Liver (tissue), 9 donors: ENCODE measurements around the gene OR8B4. TPM values are rescaled to one million over a fixed set of nuclear protein-coding genes. Genes with fewer than 3 reads are reported as not detected.

Experiments used
- DNase-seq: peaks from one replicate; pipeline ENCODE4 v3.0.0-alpha.2; 2017; ENCODE audit warnings: low spot score
- H3K27ac ChIP-seq, 2 donors: one replicate each; pipeline ENCODE4 v1.7.0; 2013; ENCODE audit warnings: inconsistent platforms in 2 of 2, low read length in 2 of 2, control low read depth in 1 of 2, low read depth in 1 of 2, mild to moderate bottlenecking in 1 of 2
- H3K27me3 ChIP-seq, 4 donors: one replicate each; pipeline versions ENCODE4 v1.6.1 to v1.7.0; 2013; ENCODE audit warnings: low read length in 3 of 4, inconsistent platforms in 1 of 4, mild to moderate bottlenecking in 1 of 4, moderate library complexity in 1 of 4; ENCODE audit not compliant: control insufficient read depth in 4 of 4, insufficient read depth in 4 of 4
- H3K36me3 ChIP-seq, 4 donors: one replicate each; pipeline versions ENCODE4 v1.6.1 to v1.7.0; 2013; ENCODE audit warnings: low read length in 3 of 4, mild to moderate bottlenecking in 3 of 4, low read depth in 1 of 4, moderate library complexity in 1 of 4; ENCODE audit not compliant: control insufficient read depth in 4 of 4, insufficient read depth in 3 of 4
- H3K4me1 ChIP-seq, 4 donors: one replicate each; pipeline versions ENCODE4 v1.6.1 to v1.7.0; 2013; ENCODE audit warnings: low read length in 3 of 4, mild to moderate bottlenecking in 3 of 4, moderate library complexity in 1 of 4; ENCODE audit not compliant: control insufficient read depth in 4 of 4, insufficient read depth in 4 of 4
- H3K4me3 ChIP-seq, 3 donors: one replicate each; pipeline versions ENCODE4 v1.6.1 to v1.7.0; 2013; ENCODE audit warnings: low read length in 3 of 3, control low read depth in 1 of 3, low read depth in 1 of 3, mild to moderate bottlenecking in 1 of 3
- H3K9ac ChIP-seq, 2 donors: one replicate each; pipeline ENCODE4 v1.7.0; 2013; ENCODE audit warnings: low read length in 2 of 2, mild to moderate bottlenecking in 2 of 2, moderate library complexity in 2 of 2, control low read depth in 1 of 2, low read depth in 1 of 2
- H3K9me3 ChIP-seq, 4 donors: one replicate each; pipeline versions ENCODE4 v1.6.1 to v1.7.0; 2013; ENCODE audit warnings: low read length in 3 of 4; ENCODE audit not compliant: control insufficient read depth in 4 of 4
- CTCF ChIP-seq: fragments of 150-350 bp; IDR thresholded peaks from 2 replicates; pipeline ENCODE4 v1.5.1; 2017; ENCODE audit warnings: improper control_type of control experiment, low read depth, low read length; ENCODE audit not compliant: missing input control
- EGR1 ChIP-seq, 2 donors: IDR thresholded peaks; 2 replicates each; pipeline ENCODE4 v1.6.1; 2016 to 2018; ENCODE audit warnings: antibody characterized with exemption in 2 of 2, low read depth in 2 of 2
- FOXA1 ChIP-seq: IDR thresholded peaks from 2 replicates; pipeline ENCODE4 v1.6.1; 2016; ENCODE audit warnings: antibody characterized with exemption
- FOXA2 ChIP-seq: IDR thresholded peaks from 2 replicates; pipeline ENCODE4 v1.6.1; 2016; ENCODE audit warnings: antibody characterized with exemption
- HNF4A ChIP-seq, 2 donors: conservative IDR thresholded peaks; 2 replicates each; pipeline ENCODE4 v1.6.1; 2016; ENCODE audit warnings: antibody characterized with exemption in 2 of 2, mild to moderate bottlenecking in 2 of 2
- HNF4G ChIP-seq: IDR thresholded peaks from 2 replicates; pipeline ENCODE4 v1.6.1; 2016; ENCODE audit warnings: antibody characterized with exemption
- JUND ChIP-seq, 2 donors: IDR thresholded peaks; 2 replicates each; pipeline ENCODE4 v1.6.1; 2016; ENCODE audit warnings: antibody characterized with exemption in 2 of 2
- MAX ChIP-seq: IDR thresholded peaks from 2 replicates; pipeline ENCODE4 v1.6.1; 2016; ENCODE audit warnings: antibody characterized with exemption
- NR2F2 ChIP-seq: IDR thresholded peaks from 2 replicates; pipeline ENCODE4 v1.6.1; 2016; ENCODE audit warnings: antibody characterized with exemption
- RAD21 ChIP-seq, 2 donors: IDR thresholded peaks; 2 replicates each; pipeline ENCODE4 v1.6.1; 2016; ENCODE audit warnings: antibody characterized with exemption in 2 of 2, mild to moderate bottlenecking in 2 of 2
- REST ChIP-seq: IDR thresholded peaks from 2 replicates; pipeline ENCODE4 v1.6.1; 2016; ENCODE audit warnings: antibody characterized with exemption, mild to moderate bottlenecking
- SP1 ChIP-seq: IDR thresholded peaks from 2 replicates; pipeline ENCODE4 v1.6.1; 2018; ENCODE audit warnings: antibody characterized with exemption, mild to moderate bottlenecking
- YY1 ChIP-seq: IDR thresholded peaks from 2 replicates; pipeline ENCODE4 v1.6.1; 2016; ENCODE audit warnings: antibody characterized with exemption, mild to moderate bottlenecking
- WGBS: extraction: QIAGEN DNeasy Blood & Tissue Kit; methylation state at CpG from one replicate; pipeline ENCODE4 v1.1.7; 2013; 5-methylcytosine and 5-hydroxymethylcytosine counted together
- polyA plus RNA-seq, 2 donors: library from polyadenylated mRNA; stranded (reverse) in 1 of 2; unstranded in 1 of 2; fragments of 200-250 nt in 1 of 2; fragments of >200 nt in 1 of 2; fragmentation: Nextera tagmentation in 1 of 2; extraction: Ambion mirVana in 1 of 2; gene quantifications; one replicate each; pipeline versions ENCODE4 v1.2.1 to v1.2.3, GENCODE V29; 2013 to 2015
- total RNA-seq, 2 donors: library from RNA; depleted of rRNA; stranded (reverse); fragments of >200 nt; gene quantifications; one replicate each; pipeline ENCODE4 v1.2.3, GENCODE V29; 2014
- donor health status: healthy.
- donor health status: healthy.
- donor health status: healthy.
- donor health status: healthy.
- donor health status: healthy.

Gene OR8B4
- total and polyA plus RNA-seq, 4 donors = not detected

GRCh38 chr11:124474079-124474478 lies 49.4 kb upstream of the OR8B4 start (continued):
- TF ChIP-seq CTCF (no peak), MAX (no peak), FOXA2 (no peak)

GRCh38 chr11:124473476-124473875 lies 48.8 kb upstream of the OR8B4 start:
- DNase-seq = no peak
- no peak overlapping the region for H3K9ac ChIP-seq
- no peaks in the 10 kb centered on the region for H3K4me1 ChIP-seq
- 61% methylated on average over 1 of the region's 1 CpG for WGBS
- no peak overlapping the region for H3K4me3 ChIP-seq
- no peak overlapping the region for H3K27ac ChIP-seq
- TF ChIP-seq YY1 = no peak
- TF ChIP-seq RAD21 (IDR thresholded peaks at IDR 0.05) = no peak
- no peak for TF ChIP-seq HNF4G
- no peak for TF ChIP-seq FOXA1
- no peak for TF ChIP-seq SP1
- TF ChIP-seq FOXA2 = no peak
- TF ChIP-seq NR2F2 = no peak
- TF ChIP-seq EGR1 (IDR thresholded peaks at IDR 0.05; ENCODE audit: low read depth in 2 of 2) = no peak
- TF ChIP-seq JUND (IDR thresholded peaks at IDR 0.05) = no peak
- no peak for TF ChIP-seq CTCF
- H3K27me3 ChIP-seq = peaks cover 0 to 19% (median 0%) of the 10 kb centered on the region in 4 donors
- no peaks in the 10 kb centered on the region for H3K9me3 ChIP-seq
- no peaks in the 10 kb centered on the region for H3K36me3 ChIP-seq

- TF ChIP-seq CTCF (no peak), MAX (no peak), RAD21 (IDR thresholded peaks at IDR 0.05) (no peak), JUND (IDR thresholded peaks at IDR 0.05) (no peak), REST (no peak), HNF4A (conservative IDR thresholded peaks at IDR 0.05) (no peak), FOXA1 (no peak), FOXA2 (no peak), SP1 (no peak)
- no peaks in the 10 kb centered on the region for H3K36me3 ChIP-seq
- H3K4me1 ChIP-seq = no peaks in the 10 kb centered on the region
- H3K9me3 ChIP-seq = no peaks in the 10 kb centered on the region
- WGBS = 75% methylated on average over 11 of the region's 11 CpGs
- H3K9ac ChIP-seq = no peak overlapping the region
- no peak overlapping the region for H3K27ac ChIP-seq
- no peak overlapping the region for H3K4me3 ChIP-seq
- DNase-seq = no peak
- H3K27me3 ChIP-seq = peaks cover 0 to 17% (median 0%) of the 10 kb centered on the region in 4 donors
These were observed 46.0 kb upstream of the OR8B4 start for GRCh38 chr11:124470561-124471227.
